Epithelial cell of proximal tubule (primary cell): Measurements from ENCODE around the gene CTRL. TPM values are rescaled to one million over a fixed set of nuclear protein-coding genes. Genes with fewer than 3 reads are reported as not detected.
A peak's percentile ranks its signal among the peaks of the same experiment; 100 is the strongest.

Source experiments
- DNase-seq: peaks from one replicate; pipeline ENCODE4 v3.0.0-alpha.2; 2011; ENCODE audit warnings: low read depth
- H3K4me3 ChIP-seq: 2 replicates; pipeline ENCODE4 v1.5.1; 2011; ENCODE audit warnings: low read depth, mild to moderate bottlenecking, low read length
- CTCF ChIP-seq: conservative IDR thresholded peaks from 2 replicates; pipeline ENCODE4 v1.5.1; 2012; ENCODE audit warnings: low read depth, mild to moderate bottlenecking, low read length
- total RNA-seq: library from RNA; depleted of rRNA; stranded (reverse); fragments of >200 nt; gene quantifications from 2 replicates; pipeline ENCODE4 v1.2.3, GENCODE V29; 2015

CTRL gene
- total RNA-seq, 1 donor from 2014 or later: 2.1 TPM

GRCh38 chr16:67928147-67928546 lies 3.5 kb downstream of the CTRL start:
- no peak overlapping the region for H3K4me3 ChIP-seq
- no peak for DNase-seq
- TF ChIP-seq CTCF: no peak

- no peak for TF ChIP-seq CTCF
- DNase-seq: no peak
- H3K4me3 ChIP-seq: no peak overlapping the region
These were observed 4.3 kb downstream of the CTRL start for GRCh38 chr16:67927131-67927941.

GRCh38 chr16:67926181-67926750 lies 5.4 kb downstream of the CTRL start:
- TF ChIP-seq CTCF: peak; percentile 7
- no peak for DNase-seq
- no peak overlapping the region for H3K4me3 ChIP-seq

GRCh38 chr16:67924140-67924906 lies 7.3 kb downstream of the CTRL start:
- no peak overlapping the region for H3K4me3 ChIP-seq
- no peak for DNase-seq
- no peak for TF ChIP-seq CTCF

- no peak for TF ChIP-seq CTCF
- no peak for DNase-seq
- H3K4me3 ChIP-seq: no peak overlapping the region
These were observed 8.1 kb downstream of the CTRL start for GRCh38 chr16:67923414-67924116.

GRCh38 chr16:67922740-67923139 lies 8.9 kb downstream of the CTRL start:
- no peak for TF ChIP-seq CTCF
- H3K4me3 ChIP-seq: no peak overlapping the region
- DNase-seq: no peak
